ENCODE measurements around the gene SRGAP3.

DNA sequence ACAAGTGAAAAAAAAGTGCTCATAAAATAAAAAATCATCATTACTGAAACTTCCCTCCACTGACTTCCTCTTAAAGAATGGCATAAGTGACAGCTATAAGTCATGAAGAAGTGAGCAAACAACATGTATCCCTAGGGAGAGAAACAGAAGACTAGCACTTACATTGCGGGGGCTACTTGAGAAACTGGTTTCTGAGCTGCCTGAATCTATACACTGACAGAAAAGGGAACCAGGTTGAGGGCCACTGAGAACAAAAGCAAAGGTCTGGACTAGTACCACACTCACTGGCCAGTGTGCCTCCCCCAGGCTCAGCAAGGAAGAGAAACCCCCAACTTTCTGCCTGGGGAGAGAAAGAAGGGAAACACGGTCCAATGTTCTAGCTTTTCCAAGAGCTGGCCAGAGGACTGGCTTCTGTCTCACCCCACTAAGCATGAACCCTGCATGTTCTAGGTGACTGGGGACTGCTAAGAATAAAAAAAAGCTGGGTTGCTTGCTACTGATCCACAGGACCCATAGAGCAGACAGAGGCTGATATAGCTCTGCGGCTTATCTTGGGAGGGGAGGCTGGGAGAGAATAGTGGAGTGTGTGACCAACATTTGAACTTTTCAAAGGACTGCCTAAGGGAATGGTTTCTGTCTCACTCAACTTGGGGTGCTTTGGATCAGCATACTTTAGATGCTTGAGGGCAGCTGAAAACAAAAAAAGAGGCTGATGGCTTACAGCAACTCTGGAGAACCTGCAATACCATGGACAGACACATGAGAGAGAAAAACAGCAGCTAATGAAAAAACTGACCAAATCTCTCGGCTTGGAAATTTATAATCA, 294.3 kb downstream of the SRGAP3 start:
- TF ChIP-seq EZH2 (IDR thresholded peaks at IDR 0.05; ENCODE audit: borderline replicate concordance, low read depth, low read length, poor library complexity, severe bottlenecking): no peak
- TF ChIP-seq CTCF (conservative IDR thresholded peaks at IDR 0.05; ENCODE audit: low read depth, low read length): no peak

All from A673 (cell line).